Neural progenitor cell (in vitro differentiated cells): ENCODE data around the gene DYNLT2.

Experiments
- CTCF ChIP-seq: fragments of 200-600 bp; sonication (generic); IDR thresholded peaks from 2 replicates; pipeline ENCODE4 v1.5.1; 2017; ENCODE audit warnings: antibody characterized with exemption, mild to moderate bottlenecking
- EZH2 ChIP-seq: fragments of 200-600 bp; sonication (generic); IDR thresholded peaks from 2 replicates; pipeline ENCODE4 v1.6.1; 2017; ENCODE audit warnings: antibody characterized with exemption, mild to moderate bottlenecking, moderate library complexity
- EZH2phosphoT487 ChIP-seq: fragments of 200-600 bp; sonication (generic); IDR thresholded peaks from 2 replicates; pipeline ENCODE4 v1.6.1; 2017; ENCODE audit warnings: antibody characterized with exemption

GRCh38 chr6:169766232-169766631, 14.9 kb upstream of the DYNLT2 start:
- TF ChIP-seq EZH2phosphoT487: no peak
- TF ChIP-seq CTCF: no peak
- no peak for TF ChIP-seq EZH2
